NCI-H226 (cell line): ENCODE data around the gene SORL1-AS1.
A peak's percentile ranks its signal among the peaks of the same experiment; 100 is the strongest.
"Not testable (repeated sequence)": the region's sequence is repeated elsewhere in the genome, so short reads cannot be mapped to it uniquely, and the experiment has no call there.

Source experiments
- DNase-seq: peaks from one replicate; pipeline ENCODE4 v3.0.0-alpha.2; 2015

SORL1-AS1 gene

GRCh38 chr11:121426476-121427399 lies 26.0 kb downstream of the SORL1-AS1 start:
- no peak for DNase-seq

GRCh38 chr11:121425828-121426227 lies 26.9 kb downstream of the SORL1-AS1 start:
- DNase-seq = no peak

GRCh38 chr11:121422675-121423074 lies 30.1 kb downstream of the SORL1-AS1 start:
- DNase-seq = no peak

- DNase-seq = no peak
Measured at GRCh38 chr11:121421149-121421901, 31.4 kb downstream of the SORL1-AS1 start.

GRCh38 chr11:121420398-121420797 lies 32.4 kb downstream of the SORL1-AS1 start:
- DNase-seq = no peak

GRCh38 chr11:121419836-121420235 lies 32.9 kb downstream of the SORL1-AS1 start:
- no peak for DNase-seq

GRCh38 chr11:121418625-121419114 lies 34.1 kb downstream of the SORL1-AS1 start:
- no peak for DNase-seq

GRCh38 chr11:121417607-121418006 lies 35.2 kb downstream of the SORL1-AS1 start:
- DNase-seq = no peak

- peak; percentile 85 for DNase-seq
Measured at GRCh38 chr11:121417055-121417551, 35.7 kb downstream of the SORL1-AS1 start.

- peak; percentile 21 for DNase-seq
Measured at GRCh38 chr11:121415856-121416255, 36.9 kb downstream of the SORL1-AS1 start.

- no peak for DNase-seq
Measured at GRCh38 chr11:121414141-121414913, 38.4 kb downstream of the SORL1-AS1 start.

GRCh38 chr11:121412711-121413415 lies 39.9 kb downstream of the SORL1-AS1 start:
- no peak for DNase-seq

- no peak for DNase-seq
Measured at GRCh38 chr11:121412000-121412587, 40.7 kb downstream of the SORL1-AS1 start.

- not testable (repeated sequence) for DNase-seq
Measured at GRCh38 chr11:121411330-121411729, 41.4 kb downstream of the SORL1-AS1 start.

- not testable (repeated sequence) for DNase-seq
Measured at GRCh38 chr11:121410041-121410440, 42.7 kb downstream of the SORL1-AS1 start.

GRCh38 chr11:121408830-121409229 lies 43.9 kb downstream of the SORL1-AS1 start:
- no peak for DNase-seq

GRCh38 chr11:121406291-121406690 lies 46.5 kb downstream of the SORL1-AS1 start:
- DNase-seq = no peak

GRCh38 chr11:121405646-121406045 lies 47.1 kb downstream of the SORL1-AS1 start:
- no peak for DNase-seq

GRCh38 chr11:121394785-121395184 lies 58.0 kb downstream of the SORL1-AS1 start:
- DNase-seq = no peak

GRCh38 chr11:121393855-121394254 lies 58.9 kb downstream of the SORL1-AS1 start:
- DNase-seq = no peak

- DNase-seq = no peak
Measured at GRCh38 chr11:121391914-121392313, 60.9 kb downstream of the SORL1-AS1 start.

GRCh38 chr11:121389651-121390050 lies 63.1 kb downstream of the SORL1-AS1 start:
- DNase-seq = no peak
